ENCODE results near the gene SRGAP1.
"Not testable (repeated sequence)": the region's sequence is repeated elsewhere in the genome, so short reads cannot be mapped to it uniquely, and the experiment has no call there.

The SRGAP1 gene

DNA sequence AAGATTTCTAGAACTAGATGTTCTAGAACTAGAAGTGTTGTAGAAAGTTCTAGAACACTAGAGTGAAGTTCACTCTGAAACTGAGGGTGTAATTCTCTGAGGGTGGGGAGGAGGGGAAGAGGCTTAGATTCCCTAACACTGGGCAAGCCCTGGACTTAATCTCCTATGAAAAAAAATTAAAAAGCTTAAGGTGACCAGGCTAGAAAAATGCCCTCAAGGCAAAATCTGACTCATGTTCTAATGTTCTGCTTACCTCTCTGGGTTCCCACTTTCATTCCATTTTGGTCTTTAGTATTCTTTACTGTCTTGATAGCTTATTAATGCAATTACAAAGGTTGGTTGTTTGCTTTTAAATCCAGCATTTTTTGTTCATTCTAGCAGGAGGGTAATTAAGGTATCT, 276.1 kb downstream of the SRGAP1 start:
- ChIA-PET POLR2A (interaction anchor here (0.6 kb wide), 1 partner anchor 1021 kb away, joined by 4 read pairs; no protein-coding TSS in a partner anchor), CTCF (interaction anchor here (0.6 kb wide), 1 partner anchor 1182 kb away, joined by 3 read pairs; no protein-coding TSS in a partner anchor)
- Histone ChIP-seq H3K4me3 (ENCODE audit: low read depth, low read length) (no peak overlapping the region), H3K36me3 (ENCODE audit: control insufficient read depth in 2 of 2, insufficient read depth in 1 of 2, low read length in 2 of 2) (no peaks in the 10 kb centered on the region), H3K9me3 (ENCODE audit: control insufficient read depth, insufficient read depth, low read depth, low read length) (no peaks in the 10 kb centered on the region), H3K4me1 (ENCODE audit: control insufficient read depth, insufficient read depth, low read length) (no peaks in the 10 kb centered on the region), H3K27ac (ENCODE audit: extremely low read depth, low read depth, low read length) (no peak overlapping the region)
- TF ChIP-seq ZNF24 (tag by site-specific recombination; IDR thresholded peaks at IDR 0.05) (no peak), ZNF266 (tag by site-specific recombination; IDR thresholded peaks at IDR 0.05; ENCODE audit: low read depth) (no peak), ZEB2 (tag by site-specific recombination; IDR thresholded peaks at IDR 0.05) (no peak), MEIS1 (CRISPR knock-in tag; IDR thresholded peaks at IDR 0.05; ENCODE audit: borderline replicate concordance) (no peak), TRIM28 (IDR thresholded peaks at IDR 0.05; ENCODE audit: borderline replicate concordance, low read length) (no peak), ZNF610 (tag by site-specific recombination; IDR thresholded peaks at IDR 0.05; ENCODE audit: borderline replicate concordance) (no peak), SETDB1 (IDR thresholded peaks at IDR 0.05; ENCODE audit: insufficient read length, low read length) (no peak), ZBTB20 (tag by site-specific recombination; IDR thresholded peaks at IDR 0.05) (no peak), PBX3 (CRISPR knock-in tag; IDR thresholded peaks at IDR 0.05) (no peak), ZBTB17 (tag by site-specific recombination; IDR thresholded peaks at IDR 0.05) (no peak), ZNF645 (tag by site-specific recombination; IDR thresholded peaks at IDR 0.05) (no peak), ZNF692 (tag by site-specific recombination; IDR thresholded peaks at IDR 0.05) (no peak), WT1 (tag by site-specific recombination; IDR thresholded peaks at IDR 0.05) (no peak), ZNF560 (tag by site-specific recombination; IDR thresholded peaks at IDR 0.05; ENCODE audit: borderline replicate concordance) (no peak)

GRCh38 chr12:64121086-64121485, 276.6 kb downstream of the SRGAP1 start:
- H3K27ac ChIP-seq (ENCODE audit: extremely low read depth, low read depth, low read length); CTCF ChIA-PET: not testable (repeated sequence)
- POLR2A ChIA-PET, result interaction anchor here (0.6 kb wide), 1 partner anchor 1021 kb away, joined by 4 read pairs; no protein-coding TSS in a partner anchor

GRCh38 chr12:64122154-64122553, 277.7 kb downstream of the SRGAP1 start:
- H3K4me3 ChIP-seq (ENCODE audit: low read depth, low read length), result no peak overlapping the region
- TF ChIP-seq ZNF26 (tag by site-specific recombination; IDR thresholded peaks at IDR 0.05) (no peak), ZNF324 (tag by site-specific recombination; IDR thresholded peaks at IDR 0.05) (no peak), ZNF311 (tag by site-specific recombination; IDR thresholded peaks at IDR 0.05; ENCODE audit: borderline replicate concordance) (no peak), OVOL3 (tag by site-specific recombination; IDR thresholded peaks at IDR 0.05) (no peak), ZNF23 (tag by site-specific recombination; IDR thresholded peaks at IDR 0.05; ENCODE audit: borderline replicate concordance) (no peak), ZNF704 (tag by site-specific recombination; IDR thresholded peaks at IDR 0.05) (no peak), ZNF529 (tag by site-specific recombination; IDR thresholded peaks at IDR 0.05; ENCODE audit: insufficient replicate concordance) (no peak), ZNF394 (tag by site-specific recombination; IDR thresholded peaks at IDR 0.05; ENCODE audit: borderline replicate concordance) (no peak), ZNF174 (tag by site-specific recombination; IDR thresholded peaks at IDR 0.05) (no peak), SP7 (tag by site-specific recombination; IDR thresholded peaks at IDR 0.05) (no peak), ZNF521 (tag by site-specific recombination; IDR thresholded peaks at IDR 0.05) (no peak), ZNF621 (tag by site-specific recombination; IDR thresholded peaks at IDR 0.05) (no peak)
- H3K27ac ChIP-seq (ENCODE audit: extremely low read depth, low read depth, low read length), result no peak overlapping the region
- H3K9me3 ChIP-seq (ENCODE audit: control insufficient read depth, insufficient read depth, low read depth, low read length), result no peaks in the 10 kb centered on the region
- CTCF ChIA-PET, result no interaction called here
- no peaks in the 10 kb centered on the region for H3K4me1 ChIP-seq (ENCODE audit: control insufficient read depth, insufficient read depth, low read length)
- POLR2A ChIA-PET, result no interaction called here
- no peaks in the 10 kb centered on the region for H3K36me3 ChIP-seq (ENCODE audit: control insufficient read depth in 2 of 2, insufficient read depth in 1 of 2, low read length in 2 of 2)

More at GRCh38 chr12:64121086-64121485, 276.6 kb downstream of the SRGAP1 start:
- H3K9me3 ChIP-seq (ENCODE audit: control insufficient read depth, insufficient read depth, low read depth, low read length); H3K36me3 ChIP-seq (ENCODE audit: control insufficient read depth in 2 of 2, insufficient read depth in 1 of 2, low read length in 2 of 2); H3K4me1 ChIP-seq (ENCODE audit: control insufficient read depth, insufficient read depth, low read length); H3K4me3 ChIP-seq (ENCODE audit: low read depth, low read length): not testable (repeated sequence)
